Dorsolateral prefrontal cortex (tissue), 118 donors: ENCODE data around the gene SEC16A. TPM values are rescaled to one million over a fixed set of nuclear protein-coding genes. Genes with fewer than 3 reads are reported as not detected.

Source experiments
- microRNA-seq, 43 experiments: library from miRNA; unstranded; fragments of <30 nt; microRNA quantifications; one replicate each; pipeline ENCODE4 v1.2.0, GENCODE V29; 2022
- total RNA-seq, 120 experiments: library from RNA; stranded (reverse); gene quantifications; one replicate each; pipeline versions ENCODE4 v1.2.3 to v1.2.4, GENCODE V29; 2022

Gene SEC16A
- total RNA-seq, 120 experiments from 2014 or later = 52.6 to 89.0 (median 68.2) TPM

Small RNA genes within 50 kb of the gene (microRNA-seq; reads per million reads assigned to microRNA genes)
- 0 to 1.3 (median 0) reads per million in 43 experiments for gene MIR4673

Other genes starting within 250 kb of the SEC16A start
- gene QSOX2, start 237.2 kb downstream of the SEC16A start, total RNA-seq = 10 to 100 TPM in 119 of 120 experiments, 1 to 10 TPM in 1; 9.6 to 20.4 (median 14.1) TPM
- under 1 TPM in 64 of 120 experiments, not detected in 56; 0.03 to 0.26 (median 0.08) TPM for gene CCDC187, start 178.9 kb downstream of the SEC16A start, total RNA-seq
- 10 to 100 TPM; 31.5 to 79.7 (median 44.8) TPM for gene GPSM1, start 155.5 kb downstream of the SEC16A start, total RNA-seq
- 10 to 100 TPM; 10.7 to 49.9 (median 18.5) TPM for gene DNLZ, start 119.3 kb downstream of the SEC16A start, total RNA-seq
- gene CARD9, start 109.4 kb downstream of the SEC16A start, total RNA-seq = 10 to 100 TPM in 8 of 120 experiments, 1 to 10 TPM in 112; 1.4 to 16.3 (median 5.4) TPM
- gene SNAPC4, start 82.9 kb downstream of the SEC16A start, total RNA-seq = 10 to 100 TPM in 119 of 120 experiments, 1 to 10 TPM in 1; 9.8 to 23.9 (median 14.4) TPM
- gene ENTR1, start 72.4 kb downstream of the SEC16A start, total RNA-seq = 10 to 100 TPM; 22.3 to 62.1 (median 38.0) TPM
- 10 to 100 TPM; 39.7 to 75.4 (median 53.0) TPM for gene PMPCA, start 72.4 kb downstream of the SEC16A start, total RNA-seq
- 10 to 100 TPM; 16.7 to 35.7 (median 23.5) TPM for gene INPP5E, start 43.2 kb downstream of the SEC16A start, total RNA-seq
- 10 to 100 TPM; 24.0 to 92.1 (median 38.8) TPM for gene NOTCH1, start 63.0 kb upstream of the SEC16A start, total RNA-seq
- 100 to 1,000 TPM in 13 of 120 experiments, 10 to 100 TPM in 107; 43.0 to 145 (median 80.4) TPM for gene EGFL7, start 179.9 kb upstream of the SEC16A start, total RNA-seq
- gene AGPAT2, start 204.4 kb upstream of the SEC16A start, total RNA-seq = 10 to 100 TPM in 91 of 120 experiments, 1 to 10 TPM in 29; 4.1 to 18.0 (median 11.6) TPM
- gene DIPK1B, start 229.5 kb upstream of the SEC16A start, total RNA-seq = 10 to 100 TPM; 12.6 to 48.9 (median 34.9) TPM